ENCODE data around the gene FGFR4.

Gene FGFR4

GRCh38 chr5:177083357-177083756 is 3.4 kb upstream of the FGFR4 start:
- in situ Hi-C loops (cut with HindIII; ENCODE audit: low sequenced_read_pairs), result no loop called here

DNA sequence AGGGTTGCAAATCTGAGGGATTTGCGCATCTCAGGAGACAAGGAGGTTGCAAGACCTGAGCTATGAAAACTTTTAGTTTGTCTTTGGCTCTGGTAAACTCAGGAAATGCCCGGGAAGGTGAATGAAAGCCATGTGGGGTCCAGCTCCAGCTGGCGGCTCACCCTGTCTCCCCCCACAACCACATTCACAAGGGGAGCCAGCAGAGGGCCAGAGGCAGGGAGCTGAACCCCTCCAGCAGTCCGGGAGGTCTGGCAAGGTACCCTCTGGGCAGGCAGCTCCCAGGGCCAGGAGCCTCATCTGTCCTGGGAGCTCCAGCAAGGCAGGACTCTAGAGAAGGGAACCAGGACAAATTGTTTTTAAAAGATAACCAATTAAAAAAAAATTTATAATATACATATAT is 2.5 kb upstream of the FGFR4 start:
- in situ Hi-C loops (cut with HindIII; ENCODE audit: low sequenced_read_pairs), result no loop called here

DNA sequence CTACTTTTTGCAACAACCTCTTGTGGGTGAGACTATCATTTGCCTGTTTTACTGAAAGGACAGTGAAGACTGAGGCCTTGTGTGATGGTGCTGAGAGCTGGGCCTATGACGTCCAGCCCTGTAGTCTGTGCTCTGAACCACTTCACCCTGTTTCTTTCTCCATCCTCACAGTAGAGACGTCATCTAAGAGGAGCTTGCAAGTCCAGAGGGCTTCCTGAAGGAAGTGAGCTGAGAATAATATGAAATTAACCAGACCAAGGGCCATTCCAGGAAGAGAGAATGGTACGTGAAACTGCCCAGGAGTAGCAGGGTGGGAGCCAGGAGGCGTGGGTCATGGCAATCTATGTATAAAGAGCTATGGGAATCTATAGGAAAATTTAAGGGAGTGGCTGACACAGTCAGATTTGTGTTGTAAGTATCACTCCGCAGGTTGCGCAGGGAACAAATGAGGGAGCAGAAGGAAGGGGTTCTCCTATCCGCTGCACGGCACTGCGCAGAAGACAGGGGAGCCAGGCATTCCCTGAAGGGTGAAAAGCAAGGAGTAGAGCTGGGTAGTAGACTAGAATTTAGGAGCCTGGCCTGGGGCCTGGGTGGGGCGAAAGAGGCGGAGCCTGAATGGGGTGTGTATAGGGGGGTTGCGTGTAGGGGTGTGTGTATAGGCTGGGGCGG is 596 bp upstream of the FGFR4 start:
- in situ Hi-C loops (cut with HindIII; ENCODE audit: low sequenced_read_pairs), result no loop called here

DNA sequence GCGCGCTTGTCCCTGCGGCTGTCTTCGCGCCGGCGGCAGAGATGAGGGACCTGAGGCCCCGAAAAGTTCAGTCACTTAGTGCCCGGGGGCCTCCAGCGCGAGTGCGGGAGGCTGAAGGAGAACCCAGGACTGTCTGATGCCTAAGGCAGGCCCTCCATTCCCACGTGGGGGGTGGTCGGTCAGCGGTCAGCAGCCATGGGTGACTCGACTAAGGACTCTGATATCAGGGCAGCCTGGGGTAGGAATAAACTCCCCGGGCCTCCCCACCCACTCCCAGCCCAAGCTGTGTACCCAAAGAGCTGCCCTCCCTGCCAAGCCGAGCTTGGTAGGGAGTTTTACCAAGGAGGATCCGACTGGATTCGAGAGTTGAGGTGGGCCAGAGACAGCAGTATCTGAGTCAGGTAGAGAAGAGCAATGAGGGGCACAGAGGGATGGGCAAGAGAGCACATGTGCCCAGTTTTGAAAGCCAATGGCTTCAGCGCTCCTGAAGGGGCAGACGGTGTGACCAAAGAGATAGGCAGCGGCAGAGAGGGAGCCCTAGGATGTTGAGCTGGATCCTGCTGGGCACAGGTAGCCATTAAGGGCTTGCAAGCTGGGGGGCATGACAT is 787 bp downstream of the FGFR4 start:
- in situ Hi-C loops (cut with HindIII; ENCODE audit: low sequenced_read_pairs), result no loop called here

- in situ Hi-C loops (cut with HindIII; ENCODE audit: low sequenced_read_pairs), result no loop called here
Measured at GRCh38 chr5:177089127-177089526, 2.4 kb downstream of the FGFR4 start.

DNA sequence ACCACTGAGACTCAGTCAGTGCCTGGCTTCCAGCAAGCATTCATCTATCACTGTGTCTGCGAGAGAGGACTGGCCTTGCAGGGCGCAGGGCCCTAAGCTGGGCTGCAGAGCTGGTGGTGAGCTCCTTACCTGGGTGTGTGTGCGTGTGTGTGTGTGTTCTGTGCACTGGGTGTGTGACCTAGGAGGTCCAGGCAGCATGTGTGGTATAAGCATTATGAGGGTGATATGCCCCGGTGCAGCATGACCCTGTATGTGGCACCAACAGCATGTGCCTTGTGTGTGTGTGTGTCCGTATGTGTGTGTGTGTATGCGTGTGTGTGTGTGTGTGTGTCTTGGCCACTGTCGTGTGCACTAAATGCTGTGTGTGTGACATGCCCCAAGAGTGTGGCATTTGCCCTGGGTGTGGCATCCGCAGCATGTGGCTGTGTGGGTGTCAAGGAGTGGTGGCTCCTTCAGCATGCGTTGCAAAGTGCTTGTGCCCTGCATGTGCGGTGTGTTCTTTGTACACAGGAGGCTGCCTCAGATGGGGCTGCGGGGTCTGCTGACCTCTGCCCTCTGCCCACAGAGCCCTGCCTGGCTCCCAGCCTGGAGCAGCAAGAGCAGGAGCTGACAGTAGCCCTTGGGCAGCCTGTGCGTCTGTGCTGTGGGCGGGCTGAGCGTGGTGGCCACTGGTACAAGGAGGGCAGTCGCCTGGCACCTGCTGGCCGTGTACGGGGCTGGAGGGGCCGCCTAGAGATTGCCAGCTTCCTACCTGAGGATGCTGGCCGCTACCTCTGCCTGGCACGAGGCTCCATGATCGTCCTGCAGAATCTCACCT is 3.3 kb downstream of the FGFR4 start:
- in situ Hi-C loops (cut with HindIII; ENCODE audit: low sequenced_read_pairs), result no loop called here

GRCh38 chr5:177090813-177091212 is 4.1 kb downstream of the FGFR4 start:
- in situ Hi-C loops (cut with HindIII; ENCODE audit: low sequenced_read_pairs), result no loop called here

DNA sequence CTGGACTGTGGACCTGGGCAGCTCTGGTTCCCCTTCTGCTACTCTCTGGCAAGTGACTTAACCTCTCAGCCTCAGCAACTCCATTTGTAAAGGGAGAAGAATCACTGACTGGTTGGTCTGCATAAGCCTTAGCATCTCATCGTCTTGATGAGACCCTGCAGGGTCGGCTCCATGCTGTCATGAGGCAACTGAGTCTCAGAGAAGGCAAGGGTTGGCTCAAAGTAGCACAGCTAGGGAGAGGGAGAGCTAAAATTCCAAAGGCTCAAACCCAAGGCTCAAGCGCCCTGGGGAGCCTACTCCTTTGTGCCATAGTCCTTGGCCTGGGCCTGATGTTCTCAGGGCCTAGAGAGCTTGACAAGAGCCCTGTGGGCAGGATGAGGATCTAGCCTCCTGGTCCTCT is 4.5 kb downstream of the FGFR4 start:
- in situ Hi-C loops (cut with HindIII; ENCODE audit: low sequenced_read_pairs), result no loop called here

- in situ Hi-C loops (cut with HindIII; ENCODE audit: low sequenced_read_pairs), result no loop called here
Measured at GRCh38 chr5:177092178-177093081, 5.7 kb downstream of the FGFR4 start.

- in situ Hi-C loops (cut with HindIII; ENCODE audit: low sequenced_read_pairs), result no loop called here
Measured at GRCh38 chr5:177093082-177093712, 6.5 kb downstream of the FGFR4 start.

GRCh38 chr5:177093803-177094202 is 7.1 kb downstream of the FGFR4 start:
- in situ Hi-C loops (cut with HindIII; ENCODE audit: low sequenced_read_pairs), result no loop called here

- in situ Hi-C loops (cut with HindIII; ENCODE audit: low sequenced_read_pairs), result no loop called here
Measured at GRCh38 chr5:177094224-177095087, 7.7 kb downstream of the FGFR4 start.

DNA sequence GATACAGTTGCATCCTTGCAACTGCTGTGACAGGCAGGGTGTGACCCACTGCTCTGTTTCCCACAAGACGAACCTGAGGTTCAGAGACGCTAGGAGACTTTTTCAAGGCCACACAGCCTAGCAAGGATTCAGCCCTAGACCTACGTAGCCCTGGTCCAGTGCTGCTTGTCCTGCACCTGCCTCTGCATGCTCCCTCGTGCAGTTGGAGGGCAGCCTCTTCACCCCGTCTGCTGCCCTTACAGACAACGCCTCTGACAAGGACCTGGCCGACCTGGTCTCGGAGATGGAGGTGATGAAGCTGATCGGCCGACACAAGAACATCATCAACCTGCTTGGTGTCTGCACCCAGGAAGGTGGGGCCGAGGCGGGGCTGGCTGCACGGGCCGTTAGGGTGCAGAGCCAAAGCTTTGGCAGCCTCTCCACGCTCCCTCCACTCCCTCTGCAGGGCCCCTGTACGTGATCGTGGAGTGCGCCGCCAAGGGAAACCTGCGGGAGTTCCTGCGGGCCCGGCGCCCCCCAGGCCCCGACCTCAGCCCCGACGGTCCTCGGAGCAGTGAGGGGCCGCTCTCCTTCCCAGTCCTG is 8.5 kb downstream of the FGFR4 start:
- in situ Hi-C loops (cut with HindIII; ENCODE audit: low sequenced_read_pairs), result no loop called here

DNA sequence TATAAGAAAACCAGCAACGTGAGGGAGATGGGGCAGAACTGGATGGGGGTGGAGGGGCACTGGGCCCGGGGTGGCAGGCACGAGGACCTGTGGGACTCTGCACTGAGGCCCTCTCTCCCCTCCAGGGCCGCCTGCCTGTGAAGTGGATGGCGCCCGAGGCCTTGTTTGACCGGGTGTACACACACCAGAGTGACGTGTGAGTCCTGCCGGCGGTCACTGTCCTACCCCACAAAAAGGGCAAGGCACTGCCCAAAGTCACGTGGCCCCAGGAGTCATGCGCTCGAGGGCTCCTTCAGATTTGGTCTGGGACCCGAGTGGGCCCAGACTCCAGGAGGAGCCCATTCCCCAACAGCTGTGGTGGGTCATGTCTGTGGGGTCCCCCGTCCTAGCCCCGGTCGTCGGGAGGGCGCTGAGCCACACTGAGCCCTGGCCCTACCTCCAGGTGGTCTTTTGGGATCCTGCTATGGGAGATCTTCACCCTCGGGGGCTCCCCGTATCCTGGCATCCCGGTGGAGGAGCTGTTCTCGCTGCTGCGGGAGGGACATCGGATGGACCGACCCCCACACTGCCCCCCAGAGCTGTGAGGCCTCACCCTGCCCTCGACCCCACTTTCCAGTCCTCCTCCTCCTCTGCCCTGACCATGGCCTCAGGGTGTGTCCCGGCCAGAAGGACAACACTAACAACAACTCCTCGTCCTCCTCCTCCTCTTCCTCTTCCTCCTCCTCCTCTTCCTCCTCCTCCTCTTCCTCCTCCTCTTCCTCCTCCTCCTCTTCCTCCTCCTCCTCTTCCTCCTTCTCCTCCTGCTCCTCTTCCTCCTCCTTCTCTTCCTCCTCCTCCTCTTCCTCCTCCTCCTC is 9.7 kb downstream of the FGFR4 start:
- in situ Hi-C loops (cut with HindIII; ENCODE audit: low sequenced_read_pairs), result no loop called here

DNA sequence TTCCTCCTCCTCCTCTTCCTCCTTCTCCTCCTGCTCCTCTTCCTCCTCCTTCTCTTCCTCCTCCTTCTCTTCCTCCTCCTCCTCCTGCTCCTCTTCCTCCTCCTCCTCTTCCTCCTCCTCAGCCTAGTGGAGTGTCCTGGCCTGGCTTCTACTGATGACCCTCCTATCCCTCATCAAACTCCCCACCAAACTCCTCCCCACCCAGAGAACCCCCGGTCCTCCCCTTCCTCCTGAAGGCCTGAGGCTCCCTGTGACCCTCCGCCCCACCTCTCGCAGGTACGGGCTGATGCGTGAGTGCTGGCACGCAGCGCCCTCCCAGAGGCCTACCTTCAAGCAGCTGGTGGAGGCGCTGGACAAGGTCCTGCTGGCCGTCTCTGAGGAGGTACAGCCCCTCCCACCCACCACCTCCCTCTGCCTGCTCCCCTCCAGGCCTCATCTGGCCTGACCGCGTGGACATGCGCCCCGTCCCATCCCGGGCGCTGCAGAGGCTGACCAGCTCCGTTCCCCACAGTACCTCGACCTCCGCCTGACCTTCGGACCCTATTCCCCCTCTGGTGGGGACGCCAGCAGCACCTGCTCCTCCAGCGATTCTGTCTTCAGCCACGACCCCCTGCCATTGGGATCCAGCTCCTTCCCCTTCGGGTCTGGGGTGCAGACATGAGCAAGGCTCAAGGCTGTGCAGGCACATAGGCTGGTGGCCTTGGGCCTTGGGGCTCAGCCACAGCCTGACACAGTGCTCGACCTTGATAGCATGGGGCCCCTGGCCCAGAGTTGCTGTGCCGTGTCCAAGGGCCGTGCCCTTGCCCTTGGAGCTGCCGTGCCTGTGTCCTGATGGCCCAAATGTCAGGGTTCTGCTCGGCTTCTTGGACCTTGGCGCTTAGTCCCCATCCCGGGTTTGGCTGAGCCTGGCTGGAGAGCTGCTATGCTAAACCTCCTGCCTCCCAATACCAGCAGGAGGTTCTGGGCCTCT is 10.6 kb downstream of the FGFR4 start:
- in situ Hi-C loops (cut with HindIII; ENCODE audit: low sequenced_read_pairs), result no loop called here

DNA sequence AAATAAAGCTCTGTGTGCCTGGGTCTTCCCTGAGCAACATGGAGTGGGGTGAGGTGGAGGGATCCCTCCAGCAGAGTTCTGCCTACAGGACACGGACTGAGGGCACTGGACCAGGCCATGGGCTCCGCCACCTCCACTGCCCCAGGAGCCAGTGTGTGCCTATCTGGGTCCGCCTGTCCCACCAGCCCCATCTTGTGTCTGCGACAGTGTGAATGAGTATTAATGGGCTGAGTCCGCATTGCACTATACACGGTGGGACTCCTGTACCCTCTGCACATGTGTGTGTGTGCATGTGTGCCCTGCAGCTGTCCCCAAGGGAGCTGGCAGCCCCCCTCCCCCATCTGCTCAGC is 11.4 kb downstream of the FGFR4 start:
- in situ Hi-C loops (cut with HindIII; ENCODE audit: low sequenced_read_pairs), result no loop called here

GRCh38 chr5:177098470-177099141 is 11.9 kb downstream of the FGFR4 start:
- in situ Hi-C loops (cut with HindIII; ENCODE audit: low sequenced_read_pairs), result no loop called here
